Retinal pigment epithelial cell (primary cell): ENCODE data around the gene CRACR2B.

ENCODE experiments used
- DNase-seq: peaks from one replicate; pipeline ENCODE4 v3.0.0-alpha.2; 2010; ENCODE audit warnings: low read depth
- H3K4me3 ChIP-seq: 2 replicates; pipeline ENCODE4 v1.5.1; 2011; ENCODE audit warnings: mild to moderate bottlenecking, low read length, control low read depth, moderate library complexity
- TF ChIP-seq, protein P1 (sequence below): conservative IDR thresholded peaks from 2 replicates; pipeline ENCODE4 v1.5.1; 2011; ENCODE audit warnings: low read depth, low read length, control low read depth, inconsistent platforms

The CRACR2B gene

DNA sequence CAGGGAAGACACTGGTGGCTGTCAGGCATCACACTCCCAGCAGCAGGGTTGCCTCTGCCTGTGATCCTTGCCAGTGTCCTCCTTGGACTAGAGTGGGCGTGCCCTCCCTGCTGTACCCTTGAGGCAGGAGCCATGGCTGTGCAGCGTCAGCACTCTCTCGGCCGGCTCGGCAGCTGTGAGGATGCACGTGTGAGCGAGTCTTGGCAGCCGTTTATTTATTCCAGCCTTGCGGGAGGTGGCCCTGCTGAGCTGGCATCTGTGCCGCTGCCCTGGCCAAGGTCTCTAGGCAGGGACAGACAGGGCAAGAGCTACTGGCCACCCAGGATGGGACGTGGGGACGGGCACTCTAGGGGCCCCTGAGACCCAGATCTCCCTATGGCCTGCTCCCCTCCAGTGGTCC is 48.8 kb downstream of the CRACR2B start:
- TF ChIP-seq, protein P1, sequence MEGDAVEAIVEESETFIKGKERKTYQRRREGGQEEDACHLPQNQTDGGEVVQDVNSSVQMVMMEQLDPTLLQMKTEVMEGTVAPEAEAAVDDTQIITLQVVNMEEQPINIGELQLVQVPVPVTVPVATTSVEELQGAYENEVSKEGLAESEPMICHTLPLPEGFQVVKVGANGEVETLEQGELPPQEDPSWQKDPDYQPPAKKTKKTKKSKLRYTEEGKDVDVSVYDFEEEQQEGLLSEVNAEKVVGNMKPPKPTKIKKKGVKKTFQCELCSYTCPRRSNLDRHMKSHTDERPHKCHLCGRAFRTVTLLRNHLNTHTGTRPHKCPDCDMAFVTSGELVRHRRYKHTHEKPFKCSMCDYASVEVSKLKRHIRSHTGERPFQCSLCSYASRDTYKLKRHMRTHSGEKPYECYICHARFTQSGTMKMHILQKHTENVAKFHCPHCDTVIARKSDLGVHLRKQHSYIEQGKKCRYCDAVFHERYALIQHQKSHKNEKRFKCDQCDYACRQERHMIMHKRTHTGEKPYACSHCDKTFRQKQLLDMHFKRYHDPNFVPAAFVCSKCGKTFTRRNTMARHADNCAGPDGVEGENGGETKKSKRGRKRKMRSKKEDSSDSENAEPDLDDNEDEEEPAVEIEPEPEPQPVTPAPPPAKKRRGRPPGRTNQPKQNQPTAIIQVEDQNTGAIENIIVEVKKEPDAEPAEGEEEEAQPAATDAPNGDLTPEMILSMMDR = no peak
- H3K4me3 ChIP-seq = no peak overlapping the region

DNA sequence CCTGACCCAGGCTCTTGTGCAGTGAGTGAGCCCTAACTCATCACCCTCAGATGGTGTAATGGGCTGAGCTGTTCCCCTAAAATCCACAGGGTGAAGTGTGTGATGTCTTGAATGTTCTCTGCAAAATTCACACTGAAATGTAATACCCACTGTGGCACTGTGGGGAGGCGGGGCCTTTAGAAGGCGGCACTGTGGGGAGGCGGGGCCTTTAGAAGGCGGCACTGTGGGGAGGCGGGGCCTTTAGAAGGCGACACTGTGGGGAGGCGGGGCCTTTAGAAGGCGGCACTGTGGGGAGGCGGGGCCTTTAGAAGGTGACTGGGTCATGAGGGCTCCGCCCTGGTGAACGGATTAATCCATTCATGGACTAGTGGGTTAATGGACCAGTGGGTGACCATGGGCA is 49.8 kb downstream of the CRACR2B start:
- no peak overlapping the region for H3K4me3 ChIP-seq
- TF ChIP-seq, protein P1 = no peak
- no peak for DNase-seq

More for the DNA sequence above, 48.8 kb downstream of the CRACR2B start:
- DNase-seq = no peak

DNA sequence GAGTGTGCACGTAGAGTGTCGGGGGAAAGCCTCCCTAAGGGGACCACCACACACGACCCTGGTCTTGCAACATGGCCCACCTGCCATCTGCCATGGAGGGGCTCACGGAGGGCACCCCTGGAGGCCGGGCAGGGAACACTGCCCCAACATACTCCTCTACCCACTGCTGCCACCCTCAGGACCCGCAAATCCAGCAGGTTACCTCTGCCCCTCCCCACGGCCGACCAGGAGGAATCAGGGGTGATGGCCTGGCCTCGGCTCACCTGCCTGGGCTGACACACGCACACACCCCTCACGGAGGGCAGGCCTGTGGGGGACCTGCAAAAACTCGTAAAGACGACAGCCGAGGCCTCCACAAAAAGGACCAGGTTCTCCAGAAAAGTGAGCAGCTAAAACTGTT is 52.7 kb downstream of the CRACR2B start:
- H3K4me3 ChIP-seq = no peak overlapping the region
- TF ChIP-seq, protein P1 = peak; percentile 13
- no peak for DNase-seq
